HG02938 (cell line): Measurements from ENCODE around the gene BSPRY.
"Not testable (repeated sequence)": the region's sequence is repeated elsewhere in the genome, so short reads cannot be mapped to it uniquely, and the experiment has no call there.

Source experiments
- ATAC-seq: cut with Tn5 transposase; IDR thresholded peaks from one replicate; pipeline ENCODE4 v1.9.1; 2021; ENCODE audit warnings: mild to moderate bottlenecking, moderate library complexity; ENCODE audit not compliant: unreplicated experiment

The BSPRY gene

DNA sequence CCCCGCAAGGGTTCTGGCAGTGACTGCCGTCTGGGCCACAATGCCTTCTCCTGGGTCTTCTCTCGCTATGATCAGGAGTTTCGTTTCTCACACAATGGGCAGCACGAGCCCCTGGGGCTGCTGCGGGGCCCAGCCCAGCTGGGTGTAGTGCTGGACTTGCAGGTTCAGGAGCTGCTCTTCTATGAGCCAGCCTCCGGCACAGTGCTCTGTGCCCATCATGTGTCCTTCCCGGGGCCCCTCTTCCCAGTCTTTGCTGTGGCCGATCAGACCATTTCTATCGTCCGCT is 20.5 kb downstream of the BSPRY start:
- ATAC-seq = no peak

DNA sequence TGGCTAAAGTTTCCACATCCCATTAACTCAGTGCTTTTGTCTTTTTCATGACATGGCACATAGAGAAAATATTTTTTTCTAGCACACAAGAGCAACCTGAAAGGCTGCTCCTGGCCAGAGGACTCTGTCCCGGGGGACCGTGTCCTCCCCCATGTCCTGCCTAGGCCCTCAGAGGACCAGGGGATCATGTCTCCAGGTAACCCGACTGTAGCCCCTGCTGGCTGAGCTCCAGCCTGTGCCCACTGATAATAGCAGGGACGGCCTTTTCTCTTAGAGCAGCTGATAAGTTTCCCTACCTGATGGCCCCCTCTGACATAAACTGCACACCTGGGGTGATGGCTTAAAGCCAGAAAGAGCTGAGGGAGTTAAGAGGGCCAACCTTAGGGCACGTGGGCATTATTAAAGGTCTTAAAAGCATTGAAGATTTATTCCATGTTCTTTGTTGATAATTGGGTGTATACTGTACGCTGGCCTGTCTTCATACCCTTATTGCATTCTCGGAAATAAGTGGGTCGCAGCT is 21.5 kb downstream of the BSPRY start:
- ATAC-seq = no peak

DNA sequence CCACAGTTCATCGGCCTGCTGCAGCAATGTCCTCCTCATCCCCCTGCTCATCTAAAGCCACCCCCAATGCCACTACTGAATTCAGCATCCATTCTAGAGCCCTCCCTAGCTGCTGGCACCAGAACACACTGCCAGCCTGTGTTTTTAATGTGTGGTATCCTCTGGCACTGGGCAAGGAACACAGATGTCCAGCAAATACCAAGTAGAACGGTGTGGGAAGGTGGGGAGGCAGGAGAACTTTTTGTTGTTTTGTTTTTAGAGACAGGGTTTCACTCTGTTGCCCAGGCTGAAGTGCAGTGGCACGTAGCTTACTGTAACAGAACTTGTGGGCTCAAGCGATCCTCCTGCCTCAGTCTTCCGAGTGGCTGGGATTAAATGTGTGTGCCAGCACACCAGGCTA is 22.7 kb downstream of the BSPRY start:
- ATAC-seq = no peak

- no peak for ATAC-seq
Observed at GRCh38 chr9:113373256-113373655, 23.9 kb downstream of the BSPRY start.

DNA sequence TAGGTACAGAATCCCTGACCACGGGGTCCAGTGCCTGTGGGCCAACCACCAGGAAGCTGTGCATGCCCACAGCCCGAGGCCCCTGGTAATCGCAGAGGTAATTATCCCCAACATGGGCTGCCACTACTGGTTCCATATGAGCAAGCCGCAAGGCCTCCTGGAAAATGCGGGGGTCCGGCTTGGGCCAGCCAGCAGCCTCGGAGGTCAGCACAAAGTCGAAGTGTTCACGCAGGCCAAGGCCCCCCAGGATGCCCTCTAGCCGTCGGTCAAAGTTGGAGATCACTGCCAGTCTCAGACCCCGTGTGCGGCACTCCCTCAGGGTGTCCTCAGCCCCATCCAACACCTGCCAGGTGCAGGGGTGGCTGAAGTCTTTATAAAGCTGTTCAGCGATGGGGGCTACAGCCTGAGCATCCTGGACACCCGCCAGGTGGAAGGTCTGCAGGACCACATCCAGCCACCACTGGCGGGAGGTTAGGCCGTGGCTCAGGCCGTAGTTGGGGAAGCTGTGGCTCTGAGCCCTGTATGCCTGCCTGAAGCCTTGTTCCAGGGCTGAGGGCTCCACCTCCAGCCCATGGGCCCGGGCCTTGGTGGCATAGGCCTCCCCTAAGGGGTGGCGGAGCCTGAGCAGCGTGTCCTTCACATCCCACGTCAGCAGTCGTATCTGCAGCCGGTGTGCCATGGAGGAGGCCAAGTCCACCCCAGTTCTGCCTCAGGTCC is 24.5 kb downstream of the BSPRY start:
- no peak for ATAC-seq

DNA sequence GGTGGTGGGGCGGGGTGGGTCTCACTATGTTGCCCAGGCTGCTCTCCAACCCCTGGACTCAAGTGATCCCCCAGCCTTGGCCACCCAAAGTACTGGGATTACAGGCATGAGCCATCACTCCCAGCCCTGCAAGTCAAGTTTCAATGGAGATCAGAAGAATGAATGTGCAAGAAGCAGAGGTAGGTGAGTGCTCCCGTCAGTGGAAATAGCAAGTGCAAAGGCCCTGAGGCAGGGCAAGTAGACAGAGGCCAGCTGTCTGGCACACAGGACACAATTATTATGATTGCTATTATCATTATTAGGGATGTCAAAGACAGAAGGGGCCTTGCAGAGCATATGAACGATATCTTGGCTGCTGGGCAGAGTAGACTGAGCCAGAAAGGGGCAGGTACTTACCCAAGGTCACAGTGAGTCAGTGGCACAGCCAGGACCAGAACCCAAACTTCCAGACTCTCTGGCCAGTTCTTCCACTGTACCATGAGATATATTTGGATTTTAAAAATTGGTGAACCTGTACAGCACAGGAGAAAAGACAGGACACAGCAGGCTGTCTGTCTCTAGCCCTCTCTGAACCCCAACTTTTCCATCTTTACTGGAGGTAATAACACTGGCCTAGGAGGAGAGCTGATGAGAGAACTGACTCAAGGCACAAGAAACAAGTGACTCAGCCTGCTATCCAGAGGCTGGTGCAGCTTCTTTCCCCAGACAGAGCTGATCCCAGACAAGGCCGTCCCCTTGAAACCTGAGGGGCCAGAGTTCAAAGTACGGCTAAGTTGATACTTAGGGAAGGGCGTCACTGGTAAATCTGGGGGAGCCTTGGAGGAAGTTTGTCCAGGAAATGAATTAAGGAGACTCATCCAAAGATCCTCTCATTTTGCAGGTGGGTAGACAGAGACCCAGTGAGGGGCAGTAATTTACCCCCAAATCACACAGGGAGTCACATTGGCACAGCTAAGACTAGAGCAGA is 26.0 kb downstream of the BSPRY start:
- ATAC-seq = no peak

- ATAC-seq = peak; percentile 77
Observed at GRCh38 chr9:113376634-113377567, 27.6 kb downstream of the BSPRY start, which contains the start of gene HDHD3. Gene HDHD3 (minus strand): TSS chr9:113376986. CDS start chr9:113374354, 2,632 bp downstream.

- ATAC-seq = not testable (repeated sequence)
Observed at GRCh38 chr9:113379094-113379828, 29.9 kb downstream of the BSPRY start.

GRCh38 chr9:113379829-113380210 is 30.5 kb downstream of the BSPRY start:
- ATAC-seq = not testable (repeated sequence)

- no peak for ATAC-seq
Observed at GRCh38 chr9:113380869-113381378, 31.6 kb downstream of the BSPRY start.

DNA sequence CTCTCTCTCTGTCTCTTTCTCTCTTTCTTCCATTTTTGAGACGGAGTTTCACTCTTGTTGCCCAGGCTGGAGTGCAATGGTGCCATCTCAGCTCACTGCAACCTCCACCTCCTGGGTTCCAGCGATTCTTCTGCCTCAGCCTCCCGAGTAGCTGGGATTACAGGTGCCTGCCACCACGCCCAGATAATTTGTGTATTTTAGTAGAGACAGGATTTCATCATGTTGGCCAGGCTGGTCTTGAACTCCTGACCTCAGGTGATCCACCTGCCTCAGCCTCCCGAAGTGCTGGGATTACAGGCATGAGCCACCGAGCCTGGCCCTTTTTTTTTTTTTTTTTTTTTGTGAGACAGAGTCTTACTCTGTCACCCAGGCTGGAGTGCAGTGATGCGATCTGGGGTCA is 32.1 kb downstream of the BSPRY start:
- not testable (repeated sequence) for ATAC-seq

- ATAC-seq = no peak
Observed at GRCh38 chr9:113381909-113382411, 32.6 kb downstream of the BSPRY start.

DNA sequence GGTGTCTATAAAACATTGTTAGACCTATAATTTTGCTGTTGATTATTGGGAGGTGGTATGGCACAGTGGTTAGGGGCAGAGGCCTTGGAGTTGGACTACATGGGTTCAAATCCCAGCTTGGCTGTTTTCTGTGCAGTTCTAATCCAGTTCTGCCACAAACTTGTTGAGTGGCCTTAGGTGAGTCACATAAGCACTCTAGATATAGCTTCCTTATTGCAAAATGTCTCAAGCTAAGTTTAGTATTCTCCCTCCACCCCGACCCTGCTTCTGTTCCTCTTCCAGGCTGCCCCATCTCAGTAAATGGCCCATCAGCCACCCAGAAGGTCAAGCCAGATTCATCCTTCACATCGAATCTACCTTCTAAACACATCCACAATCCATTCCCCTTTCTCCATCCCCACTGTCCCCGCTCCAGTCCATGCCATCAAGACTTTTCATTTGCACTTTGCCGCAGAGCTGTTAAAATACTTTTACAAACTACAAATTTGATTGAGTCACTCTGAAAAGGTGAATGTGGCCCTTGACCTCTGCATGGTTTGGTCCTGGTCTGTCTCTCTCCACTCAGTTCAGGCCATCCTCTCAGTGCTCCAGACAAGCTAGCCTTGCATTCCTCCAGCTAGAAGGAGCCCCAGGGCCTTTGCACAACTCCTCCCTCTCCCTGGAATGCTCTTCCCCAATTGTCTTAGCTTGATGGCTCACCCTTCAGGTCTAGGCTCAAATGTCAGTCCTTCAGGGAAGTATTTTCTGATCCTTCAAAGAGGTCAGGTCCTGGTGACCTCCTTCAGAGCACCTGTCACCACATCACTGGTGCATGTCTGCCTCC is 37.4 kb downstream of the BSPRY start:
- ATAC-seq = no peak

DNA sequence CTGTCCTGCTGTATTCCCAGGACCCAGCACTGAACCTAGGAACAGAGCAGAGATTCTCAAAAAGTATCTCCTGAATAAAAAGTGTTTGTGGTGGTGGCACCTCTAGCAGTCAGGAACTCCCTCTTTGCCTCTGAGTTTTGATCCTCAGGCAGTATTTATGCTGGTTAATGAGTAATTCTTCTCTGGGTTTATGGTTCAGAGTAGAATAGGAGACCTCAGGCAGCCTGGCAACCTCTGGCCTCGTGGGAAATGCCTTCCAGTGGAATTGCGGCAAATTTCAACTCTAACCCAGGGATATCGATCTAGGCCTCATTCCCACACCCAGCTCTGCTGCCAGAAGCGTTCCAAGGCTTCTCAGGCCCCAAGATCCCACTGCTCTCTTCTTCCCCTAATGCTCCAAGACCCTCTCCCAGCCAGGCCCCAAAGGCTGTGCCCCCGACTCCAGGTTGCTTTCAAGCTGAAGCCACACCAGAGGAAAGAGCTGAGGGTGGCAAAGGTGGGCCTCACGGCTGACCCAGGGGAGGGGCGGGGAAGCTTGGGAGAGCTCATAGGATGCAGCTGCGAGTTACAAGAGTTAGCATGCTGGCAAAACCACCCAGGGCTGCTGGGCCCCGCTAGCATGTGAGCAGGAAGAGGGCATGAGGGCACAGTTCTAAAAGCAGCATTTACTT is 38.4 kb downstream of the BSPRY start:
- ATAC-seq = no peak

- ATAC-seq = no peak
Observed at GRCh38 chr9:113388833-113389232, 39.5 kb downstream of the BSPRY start.

DNA sequence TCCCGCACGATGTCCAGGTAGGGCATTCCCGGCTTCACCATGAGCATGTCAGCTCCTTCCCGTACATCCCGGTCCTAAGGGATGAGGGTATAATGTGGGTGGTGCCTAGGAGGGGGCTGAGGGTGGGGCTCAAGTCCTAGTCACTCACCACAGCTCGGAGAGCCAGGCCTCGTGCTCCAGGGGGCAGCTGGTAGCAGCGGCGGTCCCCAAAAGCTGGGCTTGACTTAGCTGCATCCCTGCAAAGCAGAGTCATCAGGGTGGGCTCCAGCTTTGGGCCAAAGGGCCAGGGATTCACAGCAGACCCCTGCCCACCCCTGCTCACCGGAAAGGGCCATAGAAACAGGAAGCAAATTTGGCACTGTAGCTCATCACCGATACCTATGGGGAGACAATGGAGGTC is 40.1 kb downstream of the BSPRY start:
- ATAC-seq = no peak

DNA sequence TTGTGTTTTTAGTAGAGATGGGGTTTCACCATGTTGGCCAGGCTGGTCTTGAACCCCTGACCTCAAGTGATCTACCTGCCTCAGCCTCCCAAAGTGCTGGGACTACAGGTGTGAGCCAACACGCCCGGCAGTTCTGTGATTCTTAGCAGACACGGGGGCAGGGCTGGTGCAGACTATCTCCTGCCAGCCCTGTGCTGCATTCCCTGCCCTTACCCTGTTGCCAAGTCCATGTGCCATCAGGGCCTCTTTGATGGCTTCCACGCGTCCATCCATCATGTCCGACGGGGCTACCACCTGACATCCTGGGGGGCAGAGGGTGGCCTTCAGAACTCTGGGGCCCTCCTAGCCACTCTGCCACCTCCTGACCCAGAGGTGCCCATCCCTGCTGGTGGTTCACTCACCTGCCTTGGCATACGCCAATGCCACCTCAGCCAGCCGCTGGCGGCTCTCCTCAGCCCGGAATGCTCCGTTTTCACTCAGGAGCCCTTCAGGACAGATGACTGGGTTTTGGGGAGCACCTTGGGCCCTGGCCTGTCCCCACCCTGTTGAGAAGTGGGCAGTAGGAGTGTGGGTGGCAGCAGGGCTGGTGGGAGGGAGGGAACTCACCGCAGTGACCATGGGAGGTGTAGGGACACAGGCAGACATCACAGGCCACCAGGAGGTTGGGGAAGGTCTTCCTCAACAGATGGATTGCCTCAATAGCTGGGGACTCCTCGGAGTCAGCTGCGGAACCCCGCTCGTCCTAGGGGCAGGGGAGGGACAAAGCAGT is 41.0 kb downstream of the BSPRY start:
- no peak for ATAC-seq

DNA sequence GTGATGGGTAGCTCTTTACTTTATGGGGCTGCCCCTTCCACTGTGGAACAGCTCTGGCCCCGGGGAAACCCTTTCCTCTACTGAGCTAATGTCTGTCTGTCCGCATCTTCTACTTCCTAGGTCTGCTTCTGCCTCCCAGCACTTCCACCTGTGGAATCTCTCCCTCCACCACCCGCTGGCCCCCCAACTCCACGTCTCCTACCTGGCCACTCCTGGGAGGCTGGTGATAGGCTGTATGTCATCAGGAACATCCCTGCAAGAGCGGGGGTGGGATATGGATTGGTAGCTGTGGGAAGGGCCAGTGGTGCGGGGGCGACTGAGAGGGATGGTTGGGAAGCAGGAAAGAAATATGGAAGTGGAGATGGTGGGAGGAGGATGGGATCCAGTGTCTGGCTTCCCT is 42.6 kb downstream of the BSPRY start:
- ATAC-seq = no peak
